ENCODE data around the gene ARL15. TPM values are rescaled to one million over a fixed set of nuclear protein-coding genes. Genes with fewer than 3 reads are reported as not detected.

The ARL15 gene
- total and polyA plus RNA-seq, 2 of the 8 experiments (the other 6 are each of a cell fraction or from before 2014, with no cell fraction given): 9.9 to 21.2 TPM

- Histone ChIP-seq H2BK15ac (ENCODE audit: low read length) (no peak overlapping the region), H2BK5ac (ENCODE audit: low read depth, low read length) (no peak overlapping the region), H3K9me3 (ENCODE audit: insufficient read depth in 2 of 2, low read depth in 1 of 2, low read length in 1 of 2) (no peaks in the 10 kb centered on the region), H2BK20ac (ENCODE audit: low read length) (no peak overlapping the region), H4K8ac (ENCODE audit: extremely low read depth, insufficient read depth, low read length) (no peak overlapping the region), H3K18ac (ENCODE audit: extremely low read depth, low read length) (no peak overlapping the region), H3K56ac (replicated peaks; ENCODE audit: insufficient read length, low read depth, low read length) (no peak overlapping the region), H3K4me1 (replicated peaks in 1 of 4; ENCODE audit: control insufficient read depth in 3 of 4, insufficient read depth in 4 of 4, low read length in 3 of 4) (no peaks in the 10 kb centered on the region), H2BK12ac (ENCODE audit: low read depth, low read length) (no peak overlapping the region), H3K4me2 (ENCODE audit: insufficient read depth in 1 of 2, low read depth in 2 of 2, low read length in 2 of 2) (no peak overlapping the region), H3K4me3 (ENCODE audit: extremely low read depth in 1 of 4, insufficient read depth in 2 of 4, low read depth in 3 of 4, low read length in 4 of 4) (no peak overlapping the region), H2AK5ac (ENCODE audit: low read depth, low read length) (no peak overlapping the region), H4K91ac (replicated peaks; ENCODE audit: insufficient read length, low read length) (no peak overlapping the region), H3K79me1 (ENCODE audit: low read depth, low read length) (no peaks in the 10 kb centered on the region), H2BK120ac (replicated peaks; ENCODE audit: low read depth, low read length) (no peak overlapping the region), H3K14ac (ENCODE audit: insufficient read length) (no peak overlapping the region), H4K5ac (ENCODE audit: insufficient read length, low read depth, low read length) (no peak overlapping the region), H3K27ac (ENCODE audit: low read depth, low read length) (no peak overlapping the region), H3K23ac (ENCODE audit: insufficient read length) (no peak overlapping the region), H2AFZ (ENCODE audit: low read length) (no peak overlapping the region), H3K4ac (replicated peaks; ENCODE audit: insufficient read length, low read depth, low read length) (no peak overlapping the region), H3K79me2 (ENCODE audit: control insufficient read depth in 1 of 2, insufficient read depth in 2 of 2, low read length in 2 of 2) (peaks cover 0 to 17% of the 10 kb centered on the region in 2 experiments; a peak in 3 of 4 replicates), H4K20me1 (replicated peaks in 1 of 2; ENCODE audit: control insufficient read depth in 1 of 2, insufficient read depth in 2 of 2, low read length in 2 of 2) (no peaks in the 10 kb centered on the region), H3K23me2 (ENCODE audit: low read depth, low read length) (no peaks in the 10 kb centered on the region; the same call in 1 of the 2 replicates), H3K36me3 (ENCODE audit: control insufficient read depth in 2 of 4, insufficient read depth in 4 of 4, low read length in 3 of 4) (no peaks in the 10 kb centered on the region), H3K27me3 (replicated peaks in 1 of 4; ENCODE audit: control insufficient read depth in 3 of 4, extremely low read depth in 1 of 4, insufficient read depth in 3 of 4, low read length in 3 of 4) (no peaks in the 10 kb centered on the region), H3K9ac (replicated peaks in 1 of 4; ENCODE audit: extremely low read depth in 1 of 4, low read depth in 3 of 4, low read length in 3 of 4) (no peak overlapping the region)
- 91 to 100% methylated on average over 1 to 5 of the region's 5 CpGs for WGBS, 2 experiments (ENCODE audit: extremely low coverage in 1 of 2, insufficient coverage in 1 of 2, insufficient read length in 1 of 2, insufficient replicate concordance in 2 of 2, low coverage in 1 of 2, low lambda C conversion rate in 2 of 2, missing lambda C conversion rate in 1 of 2)
- DNase-seq (ENCODE audit: low read depth in 1 of 2, low spot score in 2 of 2) (no peak), FAIRE-seq (no peak)
- POLR2A ChIA-PET (ENCODE audit: partially characterized antibody): interaction anchor here (0.8 kb wide), 1 partner anchor 84 kb away, joined by 4 read pairs; the partner anchor contains the start of gene ARL15
- CTCF ChIA-PET (ENCODE audit: partially characterized antibody): interaction anchor here (0.6 to 1.5 kb wide), 6 partner anchors 9 to 801 kb away, joined by 3 to 8 read pairs (median 4); no protein-coding TSS in a partner anchor
- no peak for TF ChIP-seq USF2 (IDR thresholded peaks at IDR 0.05; ENCODE audit: low read length)
- no peak for TF ChIP-seq JUN (IDR thresholded peaks at IDR 0.05; ENCODE audit: low read depth, low read length)
- no peak for TF ChIP-seq EGR1 (IDR thresholded peaks at IDR 0.05; ENCODE audit: borderline replicate concordance, low read depth, low read length)
- TF ChIP-seq POU5F1 (IDR thresholded peaks at IDR 0.05; ENCODE audit: low read depth, low read length): no peak
- TF ChIP-seq ATF2 (IDR thresholded peaks at IDR 0.05; ENCODE audit: low read length): no peak
- TF ChIP-seq CHD2 (IDR thresholded peaks at IDR 0.05; ENCODE audit: low read length): no peak
- no peak for TF ChIP-seq TEAD4 (IDR thresholded peaks at IDR 0.05; ENCODE audit: low read depth, low read length)
- no peak for TF ChIP-seq TCF12 (IDR thresholded peaks at IDR 0.05; ENCODE audit: low read depth, low read length)
- no peak for TF ChIP-seq NRF1 (IDR thresholded peaks at IDR 0.05; ENCODE audit: low read depth, low read length)
- TF ChIP-seq FOSL1 (IDR thresholded peaks at IDR 0.05; ENCODE audit: insufficient read depth, low read depth, low read length): no peak
- no peak for TF ChIP-seq CEBPB (IDR thresholded peaks at IDR 0.05; ENCODE audit: low read depth, low read length)
- no peak for TF ChIP-seq BACH1 (IDR thresholded peaks at IDR 0.05; ENCODE audit: low read length)
Observed at GRCh38 chr5:54226215-54226614, 84.2 kb downstream of the ARL15 start.

All from H1 (cell line).